Endothelial cell of umbilical vein (primary cell): ENCODE results near the gene FBXO11. TPM values are rescaled to one million over a fixed set of nuclear protein-coding genes. Genes with fewer than 3 reads are reported as not detected.

ENCODE experiments used
- BruUV-seq: library from RNA; stranded (reverse); fragments of 400-500 nt; replicated peaks from 2 replicates; lab custom pipeline; 2021; lab: Mats Ljungman, UMichigan
- CTCF ChIA-PET: fragments of 300-600, 350-600 bp; sonication (Branson Sonifier 250); formaldehyde crosslinking; loops from one replicate; lab custom pipeline; 2021; ENCODE audit warnings: antibody characterized with exemption, inconsistent platforms; lab: Charles Lee
- POLR2A ChIA-PET: fragments of 300-600, 350-600 bp; sonication (Branson Sonifier 250); formaldehyde crosslinking; loops from one replicate; lab custom pipeline; 2021; ENCODE audit warnings: antibody characterized with exemption, inconsistent platforms; lab: Charles Lee
- DNase-seq: peaks from one replicate; pipeline ENCODE4 v3.0.0-alpha.2; 2011; ENCODE audit warnings: low read depth, low spot score
- FAIRE-seq: peaks from 2 replicates; lab custom pipeline; 2011; peaks lifted over from hg19 to GRCh38; lab: Jason Lieb, UNC
- H2AFZ ChIP-seq: 2 replicates; pipeline ENCODE4 v1.6.0; 2012; ENCODE audit warnings: low read depth, low read length, control low read depth, inconsistent platforms
- H3K27ac ChIP-seq: 2 replicates; pipeline ENCODE4 v1.5.1; 2011; ENCODE audit warnings: low read depth, mild to moderate bottlenecking, control low read depth, low read length, moderate library complexity; ENCODE audit not compliant: insufficient read depth
- H3K27me3 ChIP-seq, 2 experiments: 2 replicates each; pipeline versions ENCODE4 v1.6.0 to v1.6.1; 2011; ENCODE audit warnings: low read length in 2 of 2, mixed read lengths in 1 of 2; ENCODE audit not compliant: control insufficient read depth in 2 of 2, insufficient read depth in 2 of 2
- H3K36me3 ChIP-seq, 2 experiments: 2 replicates in 1 of 2; 3 replicates in 1 of 2; pipeline ENCODE4 v1.5.1; 2011; ENCODE audit warnings: low read length in 2 of 2, mild to moderate bottlenecking in 1 of 2, moderate library complexity in 1 of 2; ENCODE audit not compliant: control insufficient read depth in 2 of 2, insufficient read depth in 2 of 2; ENCODE audit errors: extremely low read depth in 1 of 2
- H3K4me1 ChIP-seq: 3 replicates; pipeline ENCODE4 v1.5.1; 2011; ENCODE audit warnings: mild to moderate bottlenecking, low read length; ENCODE audit not compliant: control insufficient read depth, insufficient read depth; ENCODE audit errors: extremely low read depth
- H3K4me2 ChIP-seq: 2 replicates; pipeline ENCODE4 v1.6.1; 2011; ENCODE audit warnings: low read length, control low read depth, mixed read lengths; ENCODE audit not compliant: insufficient read depth
- H3K4me3 ChIP-seq, 3 experiments: fragments of 200-600 bp in 1 of 3; sonication (generic), shearing (Covaris generic) in 1 of 3; replicated peaks in 1 of 3; 2 replicates each; pipeline ENCODE4 v1.5.1; 2011 to 2016; ENCODE audit warnings: control low read depth in 3 of 3, low read length in 3 of 3, mild to moderate bottlenecking in 2 of 3, inconsistent platforms in 1 of 3, low read depth in 1 of 3, moderate library complexity in 1 of 3; ENCODE audit not compliant: insufficient read depth in 1 of 3
- H3K79me2 ChIP-seq: 2 replicates; pipeline ENCODE4 v1.6.0; 2012; ENCODE audit warnings: low read length, inconsistent platforms; ENCODE audit not compliant: control insufficient read depth, insufficient read depth
- H3K9ac ChIP-seq: replicated peaks from 2 replicates; pipeline ENCODE3; 2011; ENCODE audit warnings: low read length, control low read depth; ENCODE audit not compliant: insufficient read depth; ENCODE audit errors: extremely low read depth
- H3K9me1 ChIP-seq: replicated peaks from 3 replicates; pipeline ENCODE4 v1.6.0; 2011; ENCODE audit warnings: mild to moderate bottlenecking, low read length; ENCODE audit not compliant: control insufficient read depth, insufficient read depth; ENCODE audit errors: extremely low read depth
- H3K9me3 ChIP-seq: replicated peaks from 2 replicates; pipeline ENCODE4 v1.5.1; 2012; ENCODE audit warnings: low read length, inconsistent platforms; ENCODE audit not compliant: control insufficient read depth, insufficient read depth
- H4K20me1 ChIP-seq: replicated peaks from 2 replicates; pipeline ENCODE3; 2011; ENCODE audit warnings: mild to moderate bottlenecking, low read length; ENCODE audit not compliant: control insufficient read depth, insufficient read depth; ENCODE audit errors: extremely low read depth
- CTCF ChIP-seq, 2 donors: IDR thresholded peaks; 1 replicate in 1 of 2; 2 replicates in 1 of 2; pipeline ENCODE4 v1.5.1; 2011; ENCODE audit warnings: low read length in 2 of 2, mild to moderate bottlenecking in 2 of 2, moderate library complexity in 2 of 2, control low read depth in 1 of 2, inconsistent platforms in 1 of 2, low read depth in 1 of 2; ENCODE audit not compliant: insufficient read depth in 1 of 2; ENCODE audit errors: extremely low read depth in 1 of 2
- EZH2 ChIP-seq: IDR thresholded peaks from 2 replicates; pipeline ENCODE4 v1.6.1; 2012; ENCODE audit warnings: borderline replicate concordance, low read depth, mild to moderate bottlenecking, moderate library complexity, low read length, inconsistent platforms; ENCODE audit not compliant: severe bottlenecking
- FOS ChIP-seq: IDR thresholded peaks from 2 replicates; pipeline ENCODE4 v1.6.1; 2011; ENCODE audit warnings: mild to moderate bottlenecking, low read length, moderate library complexity, borderline replicate concordance; ENCODE audit not compliant: insufficient read depth
- GATA2 ChIP-seq: IDR thresholded peaks from 2 replicates; pipeline ENCODE4 v1.7.0; 2011; ENCODE audit warnings: low read depth, mild to moderate bottlenecking, moderate library complexity, mixed read lengths, low read length; ENCODE audit not compliant: insufficient read length, insufficient read depth
- JUN ChIP-seq: IDR thresholded peaks from 2 replicates; pipeline ENCODE4 v1.6.1; 2011; ENCODE audit warnings: borderline replicate concordance, low read depth; ENCODE audit not compliant: insufficient read length, insufficient read depth
- MAX ChIP-seq: IDR thresholded peaks from 2 replicates; pipeline ENCODE4 v1.6.1; 2011; ENCODE audit not compliant: insufficient read depth, insufficient read length
- MYC ChIP-seq: IDR thresholded peaks from one replicate; pipeline ENCODE4 v1.6.1; 2011; ENCODE audit warnings: mild to moderate bottlenecking, low read depth, low read length
- POLR2A ChIP-seq: IDR thresholded peaks from 2 replicates; pipeline ENCODE4 v1.6.1; 2012; ENCODE audit warnings: low read depth, mild to moderate bottlenecking, control low read depth, low read length
- POLR2AphosphoS5 ChIP-seq: IDR thresholded peaks from 2 replicates; pipeline ENCODE4 v1.6.1; 2012; ENCODE audit warnings: low read depth, mild to moderate bottlenecking, control low read depth, low read length, moderate library complexity; ENCODE audit not compliant: insufficient read depth
- dilution Hi-C: fragments of 300-500 bp; cut with MboI; formaldehyde crosslinking; loops from one replicate; pipeline ENCODE4 v1.15.0; 2019; ENCODE audit warnings: low sequenced_read_pairs; ENCODE audit not compliant: extremely low pct_ligation_motif_present
- intact Hi-C: fragments of 100-400 bp; cut with micrococcal nuclease; formaldehyde crosslinking; loops from one replicate; pipeline ENCODE4 v1.10.0; 2022
- polyA plus RNA-seq, 4 experiments: library from polyadenylated mRNA; depleted of rRNA in 3 of 4; stranded (reverse) in 3 of 4; unstranded in 1 of 4; fragments of >200 nt; gene quantifications; 2 replicates each; pipeline versions ENCODE4 v1.2.1 to v1.2.3, GENCODE V29; 2011 to 2012; ENCODE audit warnings: missing spikeins in 1 of 4
- total RNA-seq: library from RNA; stranded (reverse); gene quantifications from 2 replicates; pipeline ENCODE4 v1.2.3, GENCODE V29; 2021

The FBXO11 gene
- total and polyA plus RNA-seq, 2 donors (not counting 3 experiments of a cell fraction or from before 2014, with no cell fraction given), result 23.4 to 59.6 TPM

GRCh38 chr2:47822518-47822917 is 83.8 kb downstream of the FBXO11 start:
- Histone ChIP-seq H3K27ac (no peak overlapping the region), H4K20me1 (no peaks in the 10 kb centered on the region), H3K36me3 (peaks cover 13 to 20% of the 10 kb centered on the region in 2 experiments), H3K79me2 (no peaks in the 10 kb centered on the region), H3K4me1 (no peaks in the 10 kb centered on the region), H2AFZ (no peak overlapping the region), H3K9ac (no peak overlapping the region), H3K9me1 (no peaks in the 10 kb centered on the region), H3K27me3 (no peaks in the 10 kb centered on the region), H3K9me3 (no peaks in the 10 kb centered on the region), H3K4me2 (no peak overlapping the region), H3K4me3 (no peak overlapping the region)
- DNase-seq, result no peak
- BruUV-seq, result no TSS peak
- intact Hi-C loops, result no loop called here
- dilution Hi-C loops, result no loop called here
- ChIA-PET CTCF (interaction anchor here (1.2 to 1.5 kb wide), 3 partner anchors 8 to 284 kb away, joined by 3 to 4 read pairs (median 4); no protein-coding TSS in a partner anchor), POLR2A (no interaction called here)
- TF ChIP-seq FOS, result no peak
- no peak for TF ChIP-seq MAX
- TF ChIP-seq JUN, result no peak
- TF ChIP-seq MYC, result no peak
- TF ChIP-seq POLR2AphosphoS5, result no peak
- no peak for TF ChIP-seq EZH2
- TF ChIP-seq POLR2A, result no peak
- TF ChIP-seq GATA2, result no peak
- no peak for TF ChIP-seq CTCF (IDR thresholded peaks at IDR 0.05; ENCODE audit: extremely low read depth in 1 of 2, insufficient read depth in 1 of 2, low read depth in 1 of 2, low read length in 2 of 2)
- FAIRE-seq, result no peak
